WERI-Rb-1 (cell line): ENCODE results near the gene CCDC149.

ENCODE experiments used
- DNase-seq: peaks from one replicate; pipeline ENCODE4 v3.0.0-alpha.2; 2020
- H3K27ac ChIP-seq: fragments of 250-450 bp; sonication (Bioruptor Pico); 2 replicates; pipeline ENCODE4 v1.5.1; 2020; ENCODE audit warnings: mild to moderate bottlenecking, moderate library complexity
- H3K27me3 ChIP-seq: fragments of 250-450 bp; sonication (Bioruptor Pico); 2 replicates; pipeline ENCODE4 v1.5.1; 2021; ENCODE audit warnings: mild to moderate bottlenecking, low read depth, moderate library complexity; ENCODE audit not compliant: insufficient read depth, severe bottlenecking
- H3K36me3 ChIP-seq: fragments of 250-450 bp; sonication (Bioruptor Pico); 2 replicates; pipeline ENCODE4 v1.5.1; 2020; ENCODE audit warnings: mild to moderate bottlenecking, moderate library complexity
- H3K4me3 ChIP-seq: 2 replicates; pipeline ENCODE4 v1.5.1; 2011; ENCODE audit warnings: low read depth, mild to moderate bottlenecking, control low read depth, low read length
- H3K9me3 ChIP-seq: fragments of 250-450 bp; sonication (Bioruptor Pico); 2 replicates; pipeline ENCODE4 v1.5.1; 2021; ENCODE audit warnings: mild to moderate bottlenecking, moderate library complexity; ENCODE audit not compliant: severe bottlenecking
- TF ChIP-seq, protein P1 (sequence below): IDR thresholded peaks from 2 replicates; pipeline ENCODE4 v1.5.1; 2011; ENCODE audit warnings: low read depth, mild to moderate bottlenecking, control low read depth, inconsistent platforms, low read length

Gene CCDC149

GRCh38 chr4:24867251-24867650 is 45.6 kb downstream of the CCDC149 start:
- TF ChIP-seq, protein P1, sequence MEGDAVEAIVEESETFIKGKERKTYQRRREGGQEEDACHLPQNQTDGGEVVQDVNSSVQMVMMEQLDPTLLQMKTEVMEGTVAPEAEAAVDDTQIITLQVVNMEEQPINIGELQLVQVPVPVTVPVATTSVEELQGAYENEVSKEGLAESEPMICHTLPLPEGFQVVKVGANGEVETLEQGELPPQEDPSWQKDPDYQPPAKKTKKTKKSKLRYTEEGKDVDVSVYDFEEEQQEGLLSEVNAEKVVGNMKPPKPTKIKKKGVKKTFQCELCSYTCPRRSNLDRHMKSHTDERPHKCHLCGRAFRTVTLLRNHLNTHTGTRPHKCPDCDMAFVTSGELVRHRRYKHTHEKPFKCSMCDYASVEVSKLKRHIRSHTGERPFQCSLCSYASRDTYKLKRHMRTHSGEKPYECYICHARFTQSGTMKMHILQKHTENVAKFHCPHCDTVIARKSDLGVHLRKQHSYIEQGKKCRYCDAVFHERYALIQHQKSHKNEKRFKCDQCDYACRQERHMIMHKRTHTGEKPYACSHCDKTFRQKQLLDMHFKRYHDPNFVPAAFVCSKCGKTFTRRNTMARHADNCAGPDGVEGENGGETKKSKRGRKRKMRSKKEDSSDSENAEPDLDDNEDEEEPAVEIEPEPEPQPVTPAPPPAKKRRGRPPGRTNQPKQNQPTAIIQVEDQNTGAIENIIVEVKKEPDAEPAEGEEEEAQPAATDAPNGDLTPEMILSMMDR, result no peak
- Histone ChIP-seq H3K9me3 (peaks cover 17% of the 10 kb centered on the region), H3K27me3 (no peaks in the 10 kb centered on the region), H3K4me3 (no peak overlapping the region), H3K36me3 (no peaks in the 10 kb centered on the region), H3K27ac (no peak overlapping the region)
- no peak for DNase-seq

DNA sequence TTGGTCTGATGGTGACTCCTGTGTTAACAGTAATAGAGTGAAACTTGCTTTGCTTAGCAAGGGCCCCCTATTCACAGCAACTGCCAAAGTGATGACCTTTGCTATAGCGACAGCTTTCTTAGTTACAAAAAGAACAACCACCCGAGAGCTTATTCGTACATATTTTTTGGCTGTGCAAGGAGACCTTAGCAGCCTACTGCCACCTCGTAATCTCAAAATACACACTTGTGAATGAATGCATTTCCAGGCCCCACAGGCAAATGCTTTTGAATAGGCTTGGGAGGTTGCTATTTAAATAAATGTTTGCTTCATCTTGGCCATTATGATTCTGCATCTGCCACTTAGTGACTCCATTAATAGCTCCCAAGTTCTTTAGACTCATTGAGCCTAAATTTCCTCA is 47.4 kb downstream of the CCDC149 start:
- no peak overlapping the region for H3K27ac ChIP-seq
- H3K9me3 ChIP-seq, result peaks cover 17% of the 10 kb centered on the region
- DNase-seq, result no peak
- no peaks in the 10 kb centered on the region for H3K27me3 ChIP-seq
- H3K36me3 ChIP-seq, result no peaks in the 10 kb centered on the region
- H3K4me3 ChIP-seq, result no peak overlapping the region
- TF ChIP-seq, protein P1, result no peak

DNA sequence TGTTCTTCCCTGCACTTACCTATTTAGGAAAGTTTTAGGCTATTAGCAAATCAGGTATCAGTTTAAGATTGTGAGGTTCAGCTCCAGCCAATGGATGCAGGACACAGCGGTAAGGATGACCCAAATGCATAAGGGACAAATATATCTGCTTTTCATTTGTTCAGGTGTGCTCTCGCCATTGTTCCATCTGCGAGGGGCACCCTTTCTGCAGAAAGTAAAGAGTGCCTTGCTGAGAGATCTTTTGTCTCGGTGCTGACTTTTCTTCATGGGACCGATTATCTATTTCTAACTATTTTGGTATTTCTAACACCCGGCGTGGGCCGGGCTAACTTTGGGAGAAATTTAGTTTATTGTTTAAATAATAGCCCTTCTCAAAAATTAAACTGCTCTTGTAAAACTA is 49.0 kb downstream of the CCDC149 start:
- Histone ChIP-seq H3K27ac (no peak overlapping the region), H3K27me3 (no peaks in the 10 kb centered on the region), H3K4me3 (no peak overlapping the region), H3K9me3 (peaks cover 20% of the 10 kb centered on the region), H3K36me3 (no peaks in the 10 kb centered on the region)
- DNase-seq, result no peak
- TF ChIP-seq, protein P1, result no peak

GRCh38 chr4:24862073-24862751 is 50.6 kb downstream of the CCDC149 start:
- no peak for DNase-seq
- H3K27me3 ChIP-seq, result no peaks in the 10 kb centered on the region
- TF ChIP-seq, protein P1, result no peak
- no peaks in the 10 kb centered on the region for H3K36me3 ChIP-seq
- no peak overlapping the region for H3K27ac ChIP-seq
- peaks cover 20% of the 10 kb centered on the region for H3K9me3 ChIP-seq
- H3K4me3 ChIP-seq, result no peak overlapping the region

- peaks cover 7% of the 10 kb centered on the region for H3K9me3 ChIP-seq
- TF ChIP-seq, protein P1, result no peak
Measured at GRCh38 chr4:24858550-24858949, 54.3 kb downstream of the CCDC149 start.

GRCh38 chr4:24858026-24858425 is 54.8 kb downstream of the CCDC149 start:
- Histone ChIP-seq H3K36me3 (no peaks in the 10 kb centered on the region), H3K9me3 (peaks cover 3% of the 10 kb centered on the region), H3K27me3 (no peaks in the 10 kb centered on the region), H3K27ac (no peak overlapping the region), H3K4me3 (no peak overlapping the region)
- DNase-seq, result no peak
- TF ChIP-seq, protein P1, result no peak

More at GRCh38 chr4:24858550-24858949, 54.3 kb downstream of the CCDC149 start:
- Histone ChIP-seq H3K27me3 (no peaks in the 10 kb centered on the region), H3K36me3 (no peaks in the 10 kb centered on the region), H3K4me3 (no peak overlapping the region), H3K27ac (no peak overlapping the region)
- DNase-seq, result no peak
